SKM-1 treated with dmso at 0.1 percent for 144 hours (cell line): Measurements from ENCODE around the gene SAMD5.

Experiments
- DNase-seq: peaks from one replicate; lab custom pipeline; 2025; ENCODE audit not compliant: unreplicated experiment; lab: John Stamatoyannopoulos, UW

SAMD5 gene

DNA sequence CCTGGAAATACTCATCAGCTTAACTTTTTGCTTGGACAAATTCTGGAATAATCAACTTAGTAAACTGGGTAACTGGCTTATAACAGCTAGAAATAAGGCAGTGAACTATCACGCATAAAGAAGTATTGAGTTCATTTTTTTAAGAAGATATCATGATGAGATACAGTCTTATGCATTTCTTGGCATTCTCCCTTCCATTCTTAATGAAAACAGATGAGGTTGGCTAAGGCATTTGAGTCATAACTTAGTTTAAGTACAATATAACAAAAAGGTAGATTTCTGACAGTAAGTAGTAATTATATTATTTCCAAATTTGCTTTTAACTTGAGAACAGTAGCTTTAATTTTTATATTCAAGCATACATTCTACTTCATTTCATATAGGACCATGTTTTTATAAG is 56.1 kb downstream of the SAMD5 start:
- no peak for DNase-seq

DNA sequence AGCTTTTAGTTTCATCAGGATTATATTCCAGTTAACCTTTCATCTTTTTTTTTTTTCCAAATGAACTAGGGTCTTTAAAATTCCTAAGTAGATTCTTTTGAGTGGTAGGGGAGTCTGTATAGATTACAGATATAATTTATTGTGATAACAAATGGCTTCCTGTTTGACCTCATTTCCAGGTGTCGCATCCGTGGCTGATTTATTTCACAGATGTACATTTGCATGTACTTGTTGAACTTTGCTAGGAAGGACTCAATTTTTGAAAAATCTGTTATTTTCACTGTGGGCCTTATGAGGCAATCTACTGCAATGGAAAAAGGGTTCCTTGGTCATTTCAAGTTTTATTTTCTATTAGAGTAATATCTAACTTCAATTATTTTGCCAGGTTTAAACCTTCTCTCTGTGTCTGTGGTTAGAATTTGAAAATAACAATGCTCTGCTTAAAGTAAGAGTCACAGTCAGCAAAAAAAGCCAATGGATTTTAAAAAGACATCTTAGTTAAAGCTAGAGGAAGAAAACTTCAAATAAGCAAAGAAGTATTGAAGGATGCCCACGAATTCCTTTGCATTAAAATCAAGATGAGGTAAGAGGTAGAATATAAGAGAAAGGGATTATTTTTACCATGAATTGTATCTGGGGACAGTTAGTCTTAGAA is 57.9 kb downstream of the SAMD5 start:
- no peak for DNase-seq

DNA sequence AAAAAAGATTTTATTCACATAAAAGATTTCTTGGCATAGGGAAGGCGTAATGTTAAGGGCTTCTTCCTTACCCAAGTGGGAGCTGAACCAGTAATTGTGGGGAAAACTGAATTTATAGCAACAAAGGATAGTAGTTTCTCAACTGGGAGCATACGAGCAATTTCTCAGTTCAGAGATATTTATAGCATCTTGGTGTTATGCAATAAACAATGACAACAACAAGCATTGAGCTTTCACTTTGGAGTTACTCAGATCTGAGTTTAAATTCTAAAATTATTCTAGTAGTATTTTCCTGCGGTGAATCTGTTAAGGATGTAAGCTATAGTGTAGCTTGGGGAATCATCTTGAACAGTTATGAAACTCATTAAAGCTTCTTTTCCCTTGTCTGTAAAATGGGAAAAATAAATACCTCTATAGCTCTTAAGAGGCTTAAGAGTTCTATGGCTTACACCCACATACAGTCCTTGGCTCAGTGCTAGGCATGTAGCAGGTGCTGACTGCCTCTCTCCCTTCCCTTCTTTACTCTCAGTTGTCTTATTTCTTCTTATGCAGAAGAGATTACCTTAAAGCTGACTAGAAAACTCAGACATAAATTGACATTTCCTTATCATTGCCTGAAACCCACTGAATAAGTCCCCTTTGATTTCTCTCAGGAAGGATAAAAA is 58.8 kb downstream of the SAMD5 start:
- DNase-seq: no peak

DNA sequence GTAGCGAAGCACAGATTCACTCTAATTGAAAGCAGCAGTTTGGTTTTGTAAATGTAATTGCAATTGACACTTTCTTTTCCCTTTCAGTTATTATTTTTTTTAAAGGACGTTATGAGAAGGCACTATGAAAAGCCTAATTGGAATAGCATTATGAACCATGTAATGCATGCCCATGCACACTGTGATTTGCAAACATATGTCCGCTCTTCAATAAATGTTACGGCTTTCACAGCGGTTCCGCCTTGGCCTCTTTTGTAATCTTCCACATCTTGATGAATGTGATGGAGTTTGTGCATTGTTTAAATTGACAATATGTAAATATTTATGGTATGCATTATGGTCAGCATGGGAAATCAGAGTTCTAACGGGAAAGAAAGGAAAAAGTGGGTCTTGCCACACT is 61.3 kb downstream of the SAMD5 start:
- DNase-seq: no peak

DNA sequence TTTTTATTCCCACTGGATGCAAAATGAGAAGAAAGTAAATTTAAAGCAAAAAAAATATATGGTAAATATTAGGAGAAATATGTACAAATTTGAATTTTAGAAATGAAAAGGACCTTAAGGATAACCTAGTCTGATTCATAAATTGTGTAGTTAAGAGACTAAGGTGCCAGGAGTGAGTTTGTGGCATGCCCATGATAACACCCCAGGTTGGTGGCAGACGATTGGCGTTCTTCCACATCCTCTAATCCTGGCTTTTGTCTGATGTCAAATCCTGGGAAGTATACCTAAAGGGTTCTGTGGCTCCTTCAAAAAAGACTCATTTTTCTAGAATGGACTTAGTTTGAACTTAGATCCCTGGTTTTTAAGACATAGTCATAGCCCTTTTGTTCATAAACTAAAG is 62.2 kb downstream of the SAMD5 start:
- DNase-seq: no peak

DNA sequence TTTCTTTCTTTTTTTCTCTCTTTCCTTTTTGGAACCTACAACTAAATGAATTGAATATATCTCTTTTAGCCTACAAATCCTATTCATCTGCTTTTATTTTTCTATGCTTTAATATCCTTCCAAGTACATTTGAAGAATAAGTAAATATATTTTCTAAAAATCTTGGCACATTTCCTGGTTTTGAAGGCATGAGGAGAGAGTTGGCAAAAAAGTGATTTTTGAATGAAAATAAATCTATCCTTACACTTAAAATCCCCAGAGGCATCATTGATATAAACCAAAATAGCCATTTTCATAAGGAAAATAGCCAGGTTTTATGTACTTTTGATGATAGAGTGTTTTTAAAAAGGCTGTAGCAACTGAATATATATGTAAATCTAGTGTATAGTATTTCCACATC is 69.0 kb downstream of the SAMD5 start:
- DNase-seq: no peak

DNA sequence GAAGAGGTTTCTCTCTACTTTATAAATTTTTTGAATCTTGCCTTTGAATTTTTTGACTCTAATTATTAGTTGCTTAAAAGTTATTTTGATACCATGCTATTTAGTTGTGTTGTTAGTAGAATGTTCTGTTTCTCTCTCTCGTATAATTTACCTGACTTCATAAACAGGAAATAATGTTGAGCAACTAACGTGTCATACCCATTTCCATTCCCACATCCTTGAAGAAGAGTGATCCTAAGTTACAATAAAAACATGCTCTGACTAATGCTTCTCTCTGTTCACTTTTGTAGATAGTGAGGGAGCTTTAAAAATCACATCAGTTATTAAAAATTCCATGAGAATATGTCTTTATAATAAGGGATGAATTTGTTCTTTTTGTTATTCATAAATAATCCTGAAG is 69.7 kb downstream of the SAMD5 start:
- DNase-seq: no peak

DNA sequence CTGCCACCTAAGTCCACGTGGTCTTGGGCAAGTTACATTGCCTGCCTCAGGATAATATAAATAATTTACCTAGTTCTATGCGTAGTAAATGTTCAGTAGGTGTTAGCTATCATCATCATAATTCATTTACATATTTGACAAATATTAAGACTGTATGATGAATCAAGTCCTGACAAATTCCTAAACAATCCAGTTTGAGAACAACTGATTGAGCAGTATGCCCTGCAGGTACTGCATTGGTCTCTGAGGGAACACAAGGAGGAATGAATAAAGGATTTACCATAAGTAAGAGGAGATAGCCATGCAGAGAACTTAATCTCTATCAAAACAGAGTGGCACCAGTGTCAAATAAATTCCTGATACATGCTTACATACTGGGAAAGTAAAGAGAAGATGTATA is 70.4 kb downstream of the SAMD5 start:
- DNase-seq: no peak

DNA sequence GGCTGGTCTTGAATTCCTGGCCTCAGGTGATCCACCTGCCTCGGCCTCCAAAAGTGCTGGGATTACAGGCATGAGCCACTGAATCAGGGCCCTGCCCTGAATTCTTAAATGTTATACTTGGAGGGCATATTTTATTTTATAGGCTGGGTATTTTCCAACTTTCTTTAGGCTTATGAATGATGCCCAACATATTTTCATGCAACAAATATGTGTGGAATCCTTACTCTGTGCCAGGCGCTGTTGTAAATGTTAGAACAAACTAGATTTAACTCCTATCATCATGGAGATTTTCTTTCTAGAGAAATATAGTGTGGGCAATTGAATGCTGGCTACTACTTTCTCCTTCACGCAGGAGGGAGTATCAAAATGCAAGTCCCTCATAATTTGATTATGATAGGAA is 71.2 kb downstream of the SAMD5 start:
- DNase-seq: no peak

DNA sequence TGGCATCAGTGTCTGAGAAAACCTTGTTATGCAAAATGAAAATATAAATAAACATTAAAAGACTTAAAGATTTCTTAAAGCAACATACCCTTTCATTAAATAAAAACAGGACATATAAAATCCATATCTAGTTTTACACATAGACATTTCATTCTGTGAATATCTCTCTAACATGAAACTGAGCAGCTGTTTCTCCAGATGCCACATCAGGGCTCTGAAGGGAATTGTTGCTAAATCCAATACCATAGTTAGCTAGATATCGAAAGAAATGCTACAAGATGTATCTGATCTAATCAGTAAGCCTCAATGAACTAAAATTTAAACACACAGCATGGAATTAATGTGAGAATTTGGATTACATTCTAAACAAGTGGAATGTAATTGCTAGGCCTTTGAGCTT is 74.5 kb downstream of the SAMD5 start:
- DNase-seq: no peak

DNA sequence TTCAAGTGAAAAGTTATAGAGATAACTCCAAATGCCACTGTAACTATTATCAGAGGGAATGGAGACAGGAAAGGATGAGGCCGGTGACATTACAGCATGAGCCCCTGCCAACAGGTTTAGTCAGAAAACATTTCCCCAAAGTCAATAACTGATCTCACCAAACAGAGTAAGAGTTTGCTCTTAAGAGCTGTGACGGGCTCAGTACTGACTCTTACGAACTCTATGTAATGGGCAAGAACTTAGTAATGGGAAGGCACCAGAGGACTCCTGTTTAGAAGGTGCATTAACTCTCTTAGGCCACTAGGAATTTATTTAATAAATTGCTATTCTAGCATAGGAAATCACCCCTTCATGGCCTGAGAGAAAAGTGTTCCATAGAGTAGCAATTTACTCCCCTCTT is 76.8 kb downstream of the SAMD5 start:
- no peak for DNase-seq

DNA sequence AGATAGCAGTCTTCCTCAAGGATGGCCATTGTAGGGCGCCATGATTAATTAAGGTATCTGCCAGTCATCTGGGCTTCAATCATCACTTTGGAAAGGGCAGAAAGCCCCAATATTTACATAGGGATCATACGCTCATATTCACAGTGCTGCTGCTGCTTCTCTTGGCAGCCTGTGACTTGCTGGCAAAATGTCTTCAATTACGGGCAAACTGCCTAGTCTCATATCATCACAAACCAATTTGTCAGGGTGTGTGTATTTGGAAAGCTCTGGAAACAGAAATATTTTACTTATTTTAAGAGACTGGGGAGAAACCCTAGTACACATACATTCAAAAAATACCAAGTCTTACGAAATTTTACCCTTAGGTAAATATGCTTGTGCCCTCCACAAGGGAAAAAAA is 77.6 kb downstream of the SAMD5 start:
- no peak for DNase-seq

DNA sequence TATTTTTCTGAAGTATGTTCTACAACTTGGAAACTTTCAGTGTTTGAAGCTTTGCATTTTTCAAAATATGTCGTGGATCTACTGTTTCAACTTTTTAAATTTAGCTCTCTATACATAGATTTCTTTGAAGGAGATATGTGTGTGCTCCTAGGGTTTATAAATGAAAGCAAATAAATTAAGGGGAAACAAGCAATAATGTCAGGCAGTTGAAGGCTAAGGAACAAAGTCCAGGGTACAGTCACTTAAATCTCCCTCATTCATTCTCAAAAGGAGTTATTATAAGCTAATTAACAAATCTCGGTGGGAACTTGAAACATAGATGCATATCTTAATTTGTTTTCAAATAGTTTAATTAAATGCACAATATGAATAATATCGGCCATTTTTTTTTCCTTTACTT is 79.4 kb downstream of the SAMD5 start:
- DNase-seq: no peak

DNA sequence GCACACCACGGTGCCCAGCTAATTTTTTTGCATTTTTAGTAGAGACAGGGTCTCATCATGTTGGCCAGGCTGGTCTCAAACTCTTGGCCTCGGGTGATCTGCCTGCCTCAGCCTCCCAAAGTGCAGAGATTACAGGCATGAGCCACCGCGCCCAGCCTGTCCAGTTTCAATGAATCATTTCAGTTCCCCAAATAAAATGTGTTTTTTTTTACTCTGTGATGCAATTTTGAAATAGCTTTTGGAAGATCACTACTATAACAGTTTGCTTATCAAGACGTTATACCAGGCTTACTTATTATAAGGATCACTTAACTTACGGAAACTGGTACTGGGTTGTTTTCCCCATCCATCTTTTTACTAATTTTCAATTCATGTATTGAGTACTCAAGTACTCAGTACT is 80.0 kb downstream of the SAMD5 start:
- no peak for DNase-seq

DNA sequence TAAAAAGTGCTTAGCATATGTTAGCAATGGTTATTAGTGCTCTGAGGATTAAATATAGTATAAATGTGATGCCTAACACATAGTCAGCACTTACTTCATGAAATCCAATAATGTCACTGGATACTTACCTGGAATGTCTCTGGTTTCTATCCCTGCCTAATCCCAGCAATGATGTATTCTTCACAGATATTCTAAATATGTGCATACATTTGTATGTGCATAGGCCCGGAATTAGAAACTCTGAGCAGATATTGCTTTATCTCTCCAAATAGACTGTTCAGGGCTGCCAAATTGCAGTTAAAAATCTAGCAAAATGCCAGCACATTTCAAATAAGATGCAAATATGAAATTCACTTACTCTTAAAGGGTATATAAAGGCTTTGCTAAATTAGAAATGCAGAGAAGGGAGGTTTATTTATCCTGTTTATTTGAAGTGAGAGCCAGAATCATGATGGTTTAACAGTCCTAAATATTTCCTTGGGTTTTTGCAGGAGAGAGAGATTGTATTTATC is 81.3 kb downstream of the SAMD5 start:
- no peak for DNase-seq

DNA sequence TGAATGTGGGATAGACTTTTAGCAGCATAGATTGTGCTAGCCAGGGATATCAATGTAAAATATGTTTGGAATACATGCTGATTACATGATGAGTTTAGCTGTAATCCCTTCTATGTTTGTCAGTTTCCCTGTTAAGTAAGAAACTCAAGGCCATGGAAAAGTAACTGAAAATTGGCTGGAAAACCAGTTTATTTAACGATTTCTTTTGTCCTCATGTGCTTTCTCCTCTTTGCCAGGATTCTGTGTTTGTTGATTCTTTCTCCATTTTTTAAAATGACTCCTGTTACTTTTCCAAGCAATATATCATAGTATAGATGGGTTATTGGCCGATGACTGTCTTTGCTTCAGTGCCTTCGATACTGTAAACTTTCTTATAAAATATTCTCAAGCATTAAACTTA is 87.5 kb downstream of the SAMD5 start:
- no peak for DNase-seq

DNA sequence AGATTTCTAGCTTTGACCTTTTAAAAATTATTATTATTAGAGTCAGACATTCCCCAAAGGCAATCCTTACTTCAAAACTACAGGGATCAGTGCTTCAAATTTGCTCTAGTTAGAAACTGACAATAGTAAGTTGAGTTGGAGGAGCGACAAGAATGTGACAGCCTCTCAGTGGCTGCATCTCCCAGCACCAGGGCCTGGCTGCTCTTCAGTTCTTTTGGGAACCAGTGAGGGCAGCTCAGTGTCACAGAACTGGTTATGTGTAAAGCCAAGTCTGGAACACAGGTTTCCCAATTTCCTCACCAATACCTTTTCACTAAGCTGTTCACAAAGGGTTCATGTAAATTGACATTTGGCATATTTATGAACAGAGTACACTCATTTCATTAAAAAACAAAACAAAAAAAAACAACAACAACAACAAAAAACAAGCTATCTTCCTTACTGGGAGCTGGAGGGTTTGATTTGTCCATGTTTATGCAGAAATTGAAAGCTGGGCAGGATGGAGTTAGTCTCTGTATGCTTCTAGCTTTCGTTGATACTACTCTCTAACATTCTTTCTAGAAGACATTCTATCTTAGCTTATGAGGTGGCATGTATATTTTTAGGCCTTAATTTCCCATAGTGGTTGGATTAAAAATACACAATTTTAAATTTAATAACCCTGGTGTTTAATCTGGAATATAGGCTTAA is 95.0 kb downstream of the SAMD5 start:
- DNase-seq: no peak

DNA sequence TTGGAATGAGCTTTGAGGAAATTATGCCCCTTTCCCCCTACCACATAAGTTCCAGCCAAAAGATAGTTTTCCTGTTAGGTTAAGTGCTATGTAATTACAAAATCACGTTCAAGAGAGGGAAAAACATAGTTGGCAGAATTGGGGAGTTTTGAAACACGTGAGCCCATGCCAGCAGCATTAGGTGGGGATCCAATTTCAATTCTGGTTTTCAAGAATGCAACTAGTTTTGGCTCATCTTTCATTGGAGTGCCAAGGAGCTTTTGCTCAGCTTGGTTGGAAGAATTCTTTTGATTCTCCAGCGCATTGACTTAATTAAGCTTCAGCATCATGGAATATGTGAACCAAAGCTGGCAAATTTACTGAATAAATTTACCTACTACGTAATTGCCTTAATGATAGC is 95.9 kb downstream of the SAMD5 start:
- no peak for DNase-seq

DNA sequence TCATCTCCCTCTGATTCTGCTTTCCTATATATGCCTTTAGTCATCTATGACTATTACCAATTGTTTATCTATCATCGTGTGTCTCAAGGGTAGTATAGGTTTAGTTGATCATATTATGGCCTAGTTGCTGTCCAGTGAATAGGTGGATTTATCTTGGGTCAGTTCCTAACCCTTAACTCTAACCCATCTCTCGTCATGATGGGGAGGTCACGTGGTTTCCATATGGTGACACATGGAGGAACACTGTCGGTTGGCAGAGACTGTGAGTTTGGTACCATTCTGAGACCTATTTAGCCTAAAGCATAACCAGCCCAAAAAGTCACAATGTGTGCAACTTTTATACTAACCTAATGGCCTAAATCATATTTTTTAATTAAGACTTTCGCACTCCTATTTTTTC is 103.5 kb downstream of the SAMD5 start:
- DNase-seq: no peak

DNA sequence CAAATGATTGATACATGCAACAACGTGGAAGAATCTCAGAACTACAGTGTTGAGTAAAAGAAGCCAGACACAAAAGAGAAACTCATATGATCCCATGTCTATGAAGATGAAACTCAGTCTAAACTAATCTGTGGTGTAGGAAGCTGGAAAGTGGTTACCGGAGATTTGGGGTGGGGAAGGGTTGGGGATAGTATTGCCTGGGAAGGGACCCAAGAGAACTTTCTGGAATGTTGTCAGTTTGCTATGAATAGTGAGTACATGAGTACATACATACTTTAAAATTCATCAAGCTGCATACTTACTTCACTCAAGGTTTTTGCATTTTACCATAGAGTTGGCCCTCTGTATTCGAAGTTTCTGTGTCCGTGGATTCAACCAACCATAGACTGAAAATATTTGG is 106.0 kb downstream of the SAMD5 start:
- no peak for DNase-seq

DNA sequence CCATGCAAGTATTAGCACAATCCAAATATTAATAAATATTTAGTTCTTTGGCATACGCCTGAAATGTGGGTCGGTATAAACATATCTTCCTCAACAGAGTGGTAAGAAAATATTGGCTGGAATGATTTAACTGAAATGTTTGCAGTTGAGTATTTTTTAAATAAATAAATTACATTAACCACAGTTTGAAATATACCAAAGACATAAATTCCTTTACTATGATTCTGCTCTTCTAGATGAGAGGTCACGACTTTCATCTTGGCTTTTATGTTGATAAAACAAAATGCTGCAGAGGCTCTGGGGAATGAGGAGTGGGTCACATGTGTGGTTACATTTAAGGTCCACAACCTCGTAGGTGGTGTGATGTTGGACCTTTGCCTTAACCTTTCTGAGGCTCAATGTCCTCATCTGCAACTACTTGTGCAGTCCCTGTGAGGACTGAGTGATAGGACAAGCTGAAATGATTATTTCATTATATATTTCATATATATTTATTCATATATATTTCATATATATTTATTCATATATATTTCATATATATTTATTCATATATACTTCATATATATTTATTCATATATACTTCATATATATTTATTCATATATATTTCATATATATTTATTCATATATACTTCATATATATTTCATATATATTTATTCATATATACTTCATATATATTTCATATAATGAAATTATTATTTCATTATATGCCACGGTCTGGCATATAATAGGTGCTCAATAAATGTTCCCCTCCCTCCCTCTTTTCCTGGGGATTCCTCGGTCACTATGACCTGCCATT is 107.4 kb downstream of the SAMD5 start:
- DNase-seq: no peak

DNA sequence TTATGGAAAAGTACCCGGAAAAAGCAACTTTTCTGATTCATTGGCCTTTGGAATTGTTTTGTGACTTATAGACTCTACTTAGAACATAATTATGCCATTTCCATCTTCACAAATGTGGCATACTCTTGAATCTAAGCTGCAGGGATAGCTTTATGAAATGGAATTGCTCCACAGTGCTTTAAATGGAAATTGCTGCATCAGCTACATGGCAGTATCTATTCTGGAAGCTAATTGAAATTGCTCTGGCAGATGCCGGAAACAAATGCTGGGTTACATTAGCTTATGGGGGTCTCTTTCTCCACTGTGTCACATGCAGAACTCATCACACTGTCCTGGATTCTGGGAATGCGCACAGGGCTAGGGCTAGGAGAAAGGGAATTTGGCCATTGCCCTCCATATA is 108.9 kb downstream of the SAMD5 start:
- DNase-seq: no peak
